Suppressor macrophage (primary cell): ENCODE data around the gene FOXK1.
"Not testable (repeated sequence)": the region's sequence is repeated elsewhere in the genome, so short reads cannot be mapped to it uniquely, and the experiment has no call there.

ENCODE experiments used
- DNase-seq, 4 experiments: peaks; one replicate each; pipeline ENCODE4 v3.0.0-alpha.2; 2020 to 2022

FOXK1 gene

GRCh38 chr7:4787947-4788626 is 106.0 kb downstream of the FOXK1 start:
- no peak for DNase-seq

GRCh38 chr7:4788627-4789189 is 106.6 kb downstream of the FOXK1 start:
- DNase-seq, result no peak

DNA sequence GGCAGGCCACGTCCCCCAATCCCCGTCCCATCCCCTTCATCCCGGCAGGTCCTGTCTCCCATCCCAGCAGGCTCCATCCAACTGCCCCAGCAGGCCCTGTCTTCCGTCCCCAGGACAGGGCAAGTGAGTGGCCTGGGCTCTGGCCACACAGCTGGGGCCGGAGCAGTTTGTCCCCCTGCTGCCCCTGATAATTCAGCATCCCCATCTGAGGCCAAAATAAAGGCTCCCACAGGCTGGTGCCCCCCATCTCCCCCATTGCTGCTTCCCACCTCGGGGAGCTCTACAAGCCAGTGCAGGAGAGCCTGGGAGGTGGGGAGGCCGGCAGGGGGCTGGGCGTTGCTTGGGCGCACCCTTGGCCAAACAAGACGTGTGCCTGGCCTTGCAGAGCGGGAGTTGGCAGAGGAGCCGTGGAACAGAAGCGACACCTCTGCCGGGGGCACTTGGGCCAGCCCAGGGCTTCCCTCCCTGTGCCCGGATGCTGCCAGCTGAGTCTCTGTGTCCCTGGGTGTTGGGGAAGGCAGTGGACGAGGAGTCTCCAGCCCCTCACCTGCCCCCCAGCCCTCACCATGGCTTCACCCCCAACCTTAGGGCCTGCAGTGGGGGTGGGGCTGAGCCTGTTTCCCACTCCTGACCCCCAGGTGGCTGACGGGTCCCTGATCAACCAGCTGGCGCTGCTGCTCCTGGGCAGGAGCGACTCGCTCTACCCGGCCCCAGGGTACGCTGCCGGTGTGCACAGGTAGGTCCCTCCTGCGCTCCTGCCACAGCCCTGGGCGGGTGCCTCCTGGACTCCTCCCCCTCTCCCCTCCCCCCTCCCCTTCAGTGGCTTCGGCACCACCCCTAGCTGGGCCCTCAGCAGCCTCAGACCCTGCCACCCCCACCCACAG is 107.3 kb downstream of the FOXK1 start:
- DNase-seq, result no peak

- DNase-seq, result no peak
These were observed 108.0 kb downstream of the FOXK1 start for GRCh38 chr7:4790078-4790465.

DNA sequence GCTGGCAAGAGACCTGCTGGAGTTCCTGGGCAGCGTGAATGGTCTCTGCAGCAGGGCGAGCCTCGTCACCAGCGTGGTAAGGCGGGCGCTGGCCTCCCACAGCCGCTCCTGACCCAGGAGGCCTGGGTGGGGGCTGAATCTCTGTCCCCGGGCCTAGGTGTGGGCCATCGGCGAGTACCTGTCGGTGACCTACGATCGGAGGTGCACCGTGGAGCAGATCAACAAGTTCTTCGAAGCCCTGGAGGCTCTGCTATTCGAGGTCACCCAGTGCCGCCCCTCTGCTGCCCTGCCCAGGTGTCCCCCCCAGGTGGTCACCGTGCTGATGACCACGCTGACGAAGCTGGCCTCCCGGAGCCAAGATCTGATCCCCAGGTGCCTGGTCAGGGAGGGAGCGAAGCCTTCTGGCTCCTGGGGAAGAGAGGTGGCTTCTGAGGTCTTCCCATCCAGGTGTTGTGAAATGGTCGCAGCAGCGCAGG is 108.5 kb downstream of the FOXK1 start:
- DNase-seq, result no peak

DNA sequence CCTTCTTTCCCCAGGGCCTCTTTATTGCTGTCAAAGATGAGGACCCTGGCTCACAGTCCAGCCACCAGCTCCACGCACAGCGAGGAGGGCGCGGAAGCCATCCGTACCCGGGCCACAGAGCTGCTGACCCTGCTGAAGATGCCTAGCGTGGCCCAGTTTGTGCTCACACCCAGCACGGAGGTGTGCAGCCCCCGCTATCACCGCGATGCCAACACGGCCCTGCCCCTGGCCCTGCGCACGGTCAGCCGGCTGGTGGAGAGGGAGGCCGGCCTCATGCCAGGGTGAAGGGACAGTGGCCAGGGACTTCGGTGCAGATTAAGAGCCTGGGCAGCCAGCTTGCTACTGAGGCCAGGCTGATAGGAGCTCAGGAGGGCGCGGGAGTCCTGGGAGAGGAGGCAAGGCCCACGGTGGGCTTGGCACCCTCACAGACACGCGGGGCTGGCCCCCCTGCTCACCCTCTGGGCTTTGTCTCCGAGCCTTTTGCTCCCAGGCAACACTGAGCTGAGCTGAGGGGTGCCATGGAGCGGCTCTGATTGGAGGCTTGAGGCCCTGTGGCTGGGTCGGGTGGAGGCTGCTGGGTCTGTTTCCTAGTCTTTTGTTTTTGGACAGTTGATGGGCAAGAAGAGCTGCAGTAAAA is 109.1 kb downstream of the FOXK1 start:
- no peak for DNase-seq

GRCh38 chr7:4791738-4792536 is 109.8 kb downstream of the FOXK1 start:
- DNase-seq, result peak; percentile 77 to 89 (median 84)

- peak in 2 of 4 experiments; percentile 17 to 28 for DNase-seq
These were observed 110.5 kb downstream of the FOXK1 start for GRCh38 chr7:4792537-4793126.

GRCh38 chr7:4793385-4793993 is 111.4 kb downstream of the FOXK1 start:
- not testable (repeated sequence) for DNase-seq

DNA sequence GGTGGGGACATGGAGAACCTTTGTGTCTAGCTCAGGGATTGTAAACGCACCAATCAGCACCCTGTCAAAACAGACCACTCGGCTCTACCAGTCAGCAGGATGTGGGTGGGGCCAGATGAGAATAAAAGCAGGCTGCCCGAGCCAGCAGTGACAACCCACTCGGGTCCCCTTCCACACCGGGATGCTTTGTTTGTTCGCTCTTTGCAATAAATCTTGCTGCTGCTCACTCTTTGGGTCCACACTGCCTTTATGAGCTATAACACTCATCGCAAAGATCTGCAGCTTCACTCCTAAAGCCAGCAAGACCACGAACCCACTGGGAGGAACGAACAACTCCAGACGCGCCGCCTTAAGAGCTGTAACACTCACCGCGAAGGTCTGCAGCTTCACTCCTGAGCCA is 112.1 kb downstream of the FOXK1 start:
- DNase-seq, result not testable (repeated sequence)

GRCh38 chr7:4794591-4795350 is 112.7 kb downstream of the FOXK1 start:
- no peak for DNase-seq

- DNase-seq, result no peak
These were observed 114.4 kb downstream of the FOXK1 start for GRCh38 chr7:4796453-4796852.

DNA sequence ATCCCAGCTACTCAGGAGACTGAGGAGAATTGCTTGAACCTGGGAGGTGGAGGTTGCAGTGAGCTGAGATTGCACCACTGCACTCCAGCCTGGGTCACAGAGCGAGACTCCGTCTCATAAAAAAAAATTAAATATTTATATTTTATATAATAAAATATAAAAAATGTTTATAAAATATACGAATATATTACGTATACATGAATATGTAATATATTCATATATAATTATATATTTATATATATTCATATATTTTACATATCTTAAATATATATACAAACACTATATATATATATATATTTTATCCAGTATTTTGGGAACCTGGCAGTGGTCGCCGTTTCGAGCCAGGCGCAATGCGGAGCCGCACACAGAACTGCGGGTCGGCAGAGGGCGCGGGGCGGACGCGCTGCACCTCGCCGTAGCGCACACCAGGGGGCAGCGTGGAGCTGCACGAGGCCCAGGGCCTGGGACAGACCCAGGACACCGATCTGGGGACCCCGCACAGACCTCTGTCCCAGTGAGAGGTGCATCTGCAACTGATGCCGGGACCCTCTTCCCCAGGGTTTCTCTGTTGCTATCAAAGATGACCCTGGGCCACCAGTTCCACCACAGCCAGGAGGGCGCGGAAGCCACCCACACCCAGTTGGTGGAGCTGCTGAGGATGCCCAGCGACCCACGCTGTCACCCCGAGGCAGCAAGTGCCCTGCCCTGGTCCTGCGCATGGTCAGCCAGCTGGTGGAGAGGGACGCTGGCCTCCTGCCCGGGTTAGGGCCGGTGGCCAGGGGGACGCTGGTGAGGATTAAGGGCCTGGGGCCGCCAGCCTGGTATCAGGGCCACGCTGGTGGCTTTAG is 116.0 kb downstream of the FOXK1 start:
- DNase-seq, result peak; percentile 63 to 78 (median 75)

DNA sequence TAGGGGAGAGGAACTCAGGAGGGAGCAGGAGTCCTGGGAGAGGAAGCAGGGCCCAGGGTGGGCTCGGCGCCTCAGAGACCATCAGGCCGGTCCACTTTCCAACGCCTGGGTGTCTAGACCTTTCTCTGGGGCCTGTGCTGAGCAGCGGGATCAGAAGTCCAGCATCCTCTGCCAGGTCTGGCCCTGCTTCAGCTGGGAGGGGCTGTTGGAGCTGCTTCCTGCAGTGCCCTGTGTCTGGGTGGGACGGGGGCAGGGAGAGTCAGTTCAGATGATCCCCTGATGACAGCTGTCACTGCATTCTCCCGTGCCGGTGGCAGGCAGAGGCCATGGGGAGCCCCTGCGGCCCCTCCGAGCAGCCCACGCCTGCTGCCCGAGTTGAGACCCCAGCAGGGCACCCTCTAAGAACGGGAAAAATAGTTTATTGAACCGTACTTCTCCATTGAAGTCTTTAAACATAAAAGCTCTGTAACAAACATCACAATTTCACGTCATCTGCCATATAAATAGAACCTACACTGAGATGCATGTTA is 116.7 kb downstream of the FOXK1 start:
- no peak for DNase-seq

DNA sequence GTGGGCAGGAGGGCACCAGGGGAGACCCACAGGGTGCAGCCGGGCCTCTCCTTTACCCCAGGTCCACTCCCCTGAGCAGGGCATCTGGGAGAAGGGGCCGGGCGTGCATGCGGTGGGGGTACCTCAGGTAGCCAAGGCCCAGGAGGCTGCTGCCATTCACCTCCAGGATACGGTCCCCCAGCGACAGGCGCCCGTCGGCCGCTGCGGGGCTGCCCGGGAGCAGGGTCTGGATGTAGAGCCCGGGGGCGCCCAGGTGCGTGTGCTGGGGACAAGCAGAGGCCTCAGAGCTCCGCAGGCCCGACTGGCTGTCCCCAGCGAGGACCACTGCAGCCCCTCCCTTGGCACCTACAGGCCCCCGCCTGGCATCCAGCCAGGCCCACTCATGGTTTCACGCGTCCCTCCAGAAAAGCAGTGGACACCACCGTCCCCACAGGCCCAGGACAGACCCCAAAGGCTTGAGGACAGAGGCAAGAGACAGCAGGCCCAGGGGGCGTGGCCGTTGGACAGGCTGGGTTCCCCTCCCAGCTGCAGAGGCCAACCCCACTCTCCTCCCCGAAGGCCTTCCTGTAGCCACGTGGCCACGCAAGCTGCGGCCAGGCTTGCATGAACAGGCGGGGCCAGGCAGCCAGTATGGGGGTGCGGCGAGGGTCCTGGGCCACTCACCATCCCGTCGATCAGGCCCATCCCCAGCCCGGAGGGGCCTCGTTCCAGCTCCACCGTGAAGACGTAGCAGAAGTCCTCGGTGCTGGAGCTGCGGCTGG is 117.6 kb downstream of the FOXK1 start:
- no peak for DNase-seq

GRCh38 chr7:4800487-4800886 is 118.4 kb downstream of the FOXK1 start:
- DNase-seq, result no peak

DNA sequence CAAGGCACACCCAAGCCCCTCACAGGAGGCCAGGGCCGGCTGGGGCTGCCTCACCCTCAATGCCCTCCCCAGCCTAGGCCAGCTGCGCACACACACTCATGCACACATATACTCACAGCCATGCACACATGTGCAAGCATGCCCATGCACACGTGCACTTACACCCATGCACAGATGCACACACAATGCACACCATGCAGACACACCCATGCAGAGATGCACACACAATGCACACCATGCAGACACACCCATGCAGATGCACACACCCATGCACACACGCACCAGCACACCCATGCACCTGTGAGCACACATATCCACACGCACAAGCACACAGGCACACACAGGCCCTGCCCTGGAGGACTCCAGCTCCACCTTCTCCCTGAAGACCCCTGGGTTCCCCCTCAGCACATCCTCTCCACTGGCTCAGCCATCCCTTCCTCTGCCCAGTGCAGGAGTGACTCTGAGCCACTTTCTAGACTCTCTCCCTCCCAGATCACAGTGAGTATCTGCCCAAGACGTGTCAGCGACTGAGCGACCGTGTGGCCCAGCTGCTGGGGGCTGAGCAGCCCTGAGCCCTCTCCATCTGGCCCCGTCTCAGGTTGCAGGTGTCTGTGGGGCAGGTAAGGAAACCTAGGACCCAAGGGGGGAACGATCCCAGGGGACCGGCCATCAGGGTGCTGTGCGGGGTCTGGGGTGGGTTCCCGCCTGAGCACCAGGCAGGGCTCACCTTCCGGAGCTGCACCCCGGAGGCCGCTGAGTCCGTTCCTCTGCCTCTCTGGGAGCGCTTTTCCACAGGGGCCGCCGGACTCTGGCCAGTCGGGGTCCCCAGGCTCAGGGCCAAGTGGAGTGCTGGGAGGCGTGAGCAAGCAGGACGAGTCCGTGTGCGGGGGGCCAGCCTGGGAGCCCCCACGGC is 119.1 kb downstream of the FOXK1 start:
- DNase-seq, result no peak
